Posterior vena cava (tissue), 2 donors: ENCODE data around the gene GPR137. TPM values are rescaled to one million over a fixed set of nuclear protein-coding genes. Genes with fewer than 3 reads are reported as not detected.
A peak's percentile ranks its signal among the peaks of the same experiment; 100 is the strongest.

Experiments
- DNase-seq: peaks from one replicate; pipeline ENCODE4 v3.0.0-alpha.2; 2020; ENCODE audit warnings: low spot score
- intact Hi-C, 2 donors: fragments of 100-400 bp; cut with DNase I; formaldehyde crosslinking; loops; one replicate each; pipeline versions ENCODE4 v1.14.1 to v1.14.2; 2022 to 2023
- total RNA-seq, 2 donors: library from RNA; stranded (reverse); fragmentation: NEBNext Ultra II Directional; extraction: Animal tissue kit (Norgen Biotek cat#: 25700); gene quantifications; one replicate each; pipeline ENCODE4 v1.2.1, GENCODE V29; 2021
- donor health status: DM: yes; HTN: yes; CAD: no.
- donor health status: DM: yes; HTN: yes; CAD: no.

Gene GPR137
- total RNA-seq, 2 donors from 2014 or later, result 23.2 to 27.5 TPM

- DNase-seq, result no peak
- intact Hi-C loops, result no loop called here
These were observed 26.6 kb upstream of the GPR137 start for GRCh38 chr11:64258946-64259532.

DNA sequence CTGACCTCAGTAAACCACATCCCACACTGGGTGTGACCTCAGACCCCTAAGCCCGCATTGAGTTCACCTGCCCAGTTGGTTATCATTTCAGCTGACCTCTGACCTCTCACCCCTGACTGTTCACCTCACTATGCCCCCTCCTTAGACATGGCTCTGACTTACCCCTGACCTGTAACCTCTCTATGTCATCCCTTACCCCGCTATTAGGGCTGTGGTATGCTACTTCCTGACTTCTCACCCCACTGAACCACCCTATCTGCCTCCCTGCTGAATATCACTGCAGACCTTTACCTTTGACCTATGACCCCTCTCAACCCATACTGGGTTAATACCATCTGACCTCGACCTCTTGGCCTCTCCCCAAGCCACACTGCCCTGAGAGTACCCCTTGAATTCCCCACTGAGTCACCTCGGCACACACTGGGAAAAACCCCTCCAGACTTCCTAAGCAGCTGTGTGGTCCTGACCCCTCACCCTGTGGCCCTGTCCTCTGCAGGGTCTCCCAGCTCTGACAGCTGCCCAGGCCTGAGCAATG lies 26.0 kb upstream of the GPR137 start:
- intact Hi-C loops, result no loop called here
- no peak for DNase-seq

- no peak for DNase-seq
- intact Hi-C loops, result no loop called here
These were observed 25.4 kb upstream of the GPR137 start for GRCh38 chr11:64260147-64260708.

DNA sequence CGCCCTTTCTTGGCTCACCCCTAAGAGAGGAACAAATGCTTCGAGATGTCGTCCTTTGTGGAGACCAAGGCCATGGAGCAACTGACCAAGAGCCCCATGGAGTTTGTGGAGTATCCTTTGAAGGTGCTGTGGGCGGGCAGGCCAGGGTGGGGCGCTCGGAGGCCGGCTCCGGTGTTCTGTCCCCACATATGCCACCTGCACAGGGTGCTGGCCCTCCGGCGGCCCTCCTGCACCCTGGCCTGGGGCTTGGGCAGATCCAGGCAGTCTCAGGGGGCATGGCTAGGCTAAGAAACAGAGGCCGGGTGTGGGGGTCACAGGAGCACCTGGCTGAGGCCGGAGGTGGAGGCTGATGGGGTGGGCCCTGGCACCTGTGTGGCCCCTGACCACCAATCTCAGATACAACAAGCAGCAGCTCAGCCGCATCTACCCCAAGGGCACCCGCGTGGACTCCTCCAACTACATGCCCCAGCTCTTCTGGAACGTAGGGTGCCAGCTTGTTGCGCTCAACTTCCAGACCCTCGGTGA lies 24.0 kb upstream of the GPR137 start:
- DNase-seq, result no peak
- intact Hi-C loops, result no loop called here

GRCh38 chr11:64262271-64263002 lies 23.2 kb upstream of the GPR137 start:
- intact Hi-C loops, result no loop called here
- no peak for DNase-seq

- intact Hi-C loops, result no loop called here
These were observed 22.4 kb upstream of the GPR137 start for GRCh38 chr11:64263021-64263946.

GRCh38 chr11:64263947-64264317 lies 21.7 kb upstream of the GPR137 start:
- intact Hi-C loops, result no loop called here
- no peak for DNase-seq

More at GRCh38 chr11:64263021-64263946, 22.4 kb upstream of the GPR137 start:
- no peak for DNase-seq

GRCh38 chr11:64264371-64264852 lies 21.2 kb upstream of the GPR137 start:
- DNase-seq, result no peak
- intact Hi-C loops, result no loop called here

DNA sequence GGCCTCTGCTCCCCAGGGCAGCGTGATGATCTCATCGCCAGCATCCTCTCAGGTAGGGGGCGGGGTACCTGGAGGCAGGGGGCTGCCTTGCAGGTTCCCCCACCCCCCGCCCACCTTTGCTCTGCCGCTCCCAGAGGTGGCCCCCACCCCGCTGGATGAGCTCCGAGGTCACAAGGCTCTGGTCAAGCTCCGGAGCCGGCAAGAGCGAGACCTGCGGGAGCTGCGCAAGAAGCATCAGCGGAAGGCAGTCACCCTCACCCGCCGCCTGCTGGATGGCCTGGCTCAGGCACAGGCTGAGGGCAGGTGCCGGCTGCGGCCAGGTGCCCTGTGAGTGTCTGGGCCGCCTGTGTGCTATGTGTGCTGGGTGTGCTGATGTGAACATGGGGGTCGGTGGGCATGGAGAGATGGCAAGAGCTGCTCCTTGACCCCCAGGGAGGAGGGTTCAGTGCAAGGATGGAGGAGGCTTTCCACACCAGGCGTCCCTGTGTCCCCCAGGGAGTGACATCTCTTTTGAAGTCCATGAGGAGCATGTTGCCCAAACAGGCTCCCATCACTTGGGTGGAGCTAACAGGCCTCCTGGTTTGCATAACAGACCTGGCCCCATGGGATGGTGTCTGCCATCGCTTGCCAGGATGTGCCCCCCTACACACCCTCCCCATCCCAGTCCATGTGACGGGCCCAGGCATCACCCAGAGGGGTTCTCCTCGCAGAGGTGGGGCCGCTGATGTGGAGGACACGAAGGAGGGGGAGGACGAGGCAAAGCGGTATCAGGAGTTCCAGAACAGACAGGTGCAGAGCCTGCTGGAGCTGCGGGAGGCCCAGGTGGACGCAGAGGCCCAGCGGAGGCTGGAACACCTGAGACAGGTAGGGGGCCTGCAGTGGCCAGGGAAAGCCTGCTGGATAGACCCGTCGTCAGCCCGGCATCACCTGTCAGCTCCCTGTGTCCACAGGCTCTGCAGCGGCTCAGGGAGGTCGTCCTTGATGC lies 20.2 kb upstream of the GPR137 start:
- intact Hi-C loops, result no loop called here

GRCh38 chr11:64266339-64266738 lies 19.3 kb upstream of the GPR137 start:
- DNase-seq, result no peak
- intact Hi-C loops, result no loop called here

More for the DNA sequence above, 20.2 kb upstream of the GPR137 start:
- DNase-seq, result no peak

DNA sequence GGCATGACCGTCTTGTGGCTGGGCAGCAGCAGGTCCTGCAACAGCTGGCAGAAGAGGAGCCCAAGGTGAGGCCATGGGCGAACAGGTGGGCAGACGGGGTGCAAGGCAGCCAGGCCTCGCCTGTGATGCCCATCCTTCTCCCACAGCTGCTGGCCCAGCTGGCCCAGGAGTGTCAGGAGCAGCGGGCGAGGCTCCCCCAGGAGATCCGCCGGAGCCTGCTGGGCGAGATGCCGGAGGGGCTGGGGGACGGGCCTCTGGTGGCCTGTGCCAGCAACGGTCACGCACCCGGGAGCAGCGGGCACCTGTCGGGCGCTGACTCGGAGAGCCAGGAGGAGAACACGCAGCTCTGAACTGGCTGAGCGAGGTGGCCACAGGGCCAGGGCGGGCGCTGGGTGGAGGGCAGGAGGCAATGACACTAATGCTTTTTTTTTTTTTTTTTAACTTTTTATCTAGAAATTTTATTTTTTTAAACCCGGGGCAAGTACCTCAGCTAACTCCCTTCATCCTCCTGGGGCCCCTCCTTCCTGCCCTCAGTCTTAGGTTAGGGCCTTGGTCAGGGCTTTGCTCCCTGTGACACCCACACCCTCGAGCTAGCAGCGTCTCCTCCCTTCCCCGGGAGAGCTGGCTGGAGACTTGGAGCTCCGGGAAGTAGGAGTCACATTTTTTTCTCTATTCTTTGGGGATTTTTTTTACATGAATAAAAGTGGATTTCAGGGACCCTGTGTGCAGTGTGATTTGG lies 18.3 kb upstream of the GPR137 start:
- no peak for DNase-seq
- intact Hi-C loops, result no loop called here

DNA sequence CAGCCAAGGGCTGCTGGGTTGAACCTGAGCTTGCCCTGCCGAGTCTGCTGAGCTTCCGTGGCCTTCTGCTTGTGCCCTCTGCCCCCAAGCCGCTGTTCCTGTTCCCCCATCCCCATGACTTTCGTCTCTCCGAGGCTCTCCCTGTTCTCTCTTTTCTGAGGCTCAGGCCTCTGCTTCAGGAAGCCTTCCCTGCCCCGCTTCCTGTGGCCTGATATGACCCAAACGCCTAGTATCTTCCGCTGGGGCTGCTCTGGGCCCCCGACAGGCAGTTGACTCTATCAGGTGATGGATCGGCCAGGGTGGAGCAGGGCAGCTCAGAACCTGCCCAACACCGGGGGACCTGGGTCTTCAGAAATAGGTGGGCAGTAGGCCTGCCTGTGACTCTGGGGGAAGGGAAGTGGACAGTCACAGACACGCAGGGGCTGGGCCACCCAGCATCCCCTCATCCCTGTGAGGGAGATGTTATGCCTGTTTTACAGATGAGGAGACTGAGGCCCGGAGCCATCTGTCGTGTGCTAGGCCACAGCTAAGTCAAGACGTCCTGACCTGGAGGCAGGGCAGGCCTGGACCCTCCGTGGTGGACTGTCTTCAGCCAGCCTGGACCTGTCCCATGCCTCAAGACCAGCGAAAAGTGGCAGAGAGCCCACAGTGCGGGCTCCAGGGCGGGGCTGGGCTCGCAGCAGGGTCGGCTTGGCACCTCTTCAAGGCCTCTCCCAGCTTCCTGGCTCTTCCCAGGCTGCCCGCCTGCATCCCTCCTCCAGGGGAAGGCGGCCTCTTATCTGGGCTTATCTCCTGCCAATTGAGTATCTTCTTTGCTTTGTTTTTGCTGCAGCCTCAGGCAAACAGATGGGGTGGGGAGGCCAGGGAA lies 17.4 kb upstream of the GPR137 start:
- intact Hi-C loops, result no loop called here

DNA sequence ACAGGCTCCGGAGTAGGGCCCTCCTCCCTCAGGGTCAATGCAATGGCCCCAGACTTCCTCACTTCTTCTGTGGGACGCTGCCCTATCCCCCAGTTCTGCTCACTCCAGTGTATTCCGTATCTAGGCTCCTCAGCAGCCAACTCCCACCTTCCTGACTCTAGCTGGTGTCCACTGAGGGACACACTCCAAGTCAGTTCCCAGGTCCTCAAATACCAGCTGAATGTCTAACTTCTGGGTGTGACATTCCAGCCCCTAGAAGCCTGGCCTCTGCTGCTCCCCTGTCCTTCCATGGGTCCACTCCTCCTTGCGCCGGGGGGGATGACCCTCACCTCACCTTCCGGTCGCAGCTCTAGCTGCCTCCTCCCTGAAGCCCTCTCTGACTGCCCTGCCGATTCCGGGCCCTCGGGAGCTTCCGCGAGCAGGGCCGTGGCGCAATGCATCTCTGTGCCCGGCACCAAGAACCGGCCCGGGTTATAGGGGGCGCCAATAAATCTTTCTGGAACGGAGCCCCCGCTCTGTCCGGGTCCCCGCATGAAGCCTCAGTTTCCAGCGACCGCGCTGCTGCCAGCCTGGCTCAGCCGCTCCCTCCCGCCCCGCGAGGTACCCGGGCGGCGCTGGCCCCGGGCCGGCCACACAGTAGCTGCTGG lies 16.6 kb upstream of the GPR137 start:
- intact Hi-C loops, result no loop called here
- DNase-seq, result peak; percentile 90

More for the DNA sequence above, 17.4 kb upstream of the GPR137 start:
- peak; percentile 91 for DNase-seq

DNA sequence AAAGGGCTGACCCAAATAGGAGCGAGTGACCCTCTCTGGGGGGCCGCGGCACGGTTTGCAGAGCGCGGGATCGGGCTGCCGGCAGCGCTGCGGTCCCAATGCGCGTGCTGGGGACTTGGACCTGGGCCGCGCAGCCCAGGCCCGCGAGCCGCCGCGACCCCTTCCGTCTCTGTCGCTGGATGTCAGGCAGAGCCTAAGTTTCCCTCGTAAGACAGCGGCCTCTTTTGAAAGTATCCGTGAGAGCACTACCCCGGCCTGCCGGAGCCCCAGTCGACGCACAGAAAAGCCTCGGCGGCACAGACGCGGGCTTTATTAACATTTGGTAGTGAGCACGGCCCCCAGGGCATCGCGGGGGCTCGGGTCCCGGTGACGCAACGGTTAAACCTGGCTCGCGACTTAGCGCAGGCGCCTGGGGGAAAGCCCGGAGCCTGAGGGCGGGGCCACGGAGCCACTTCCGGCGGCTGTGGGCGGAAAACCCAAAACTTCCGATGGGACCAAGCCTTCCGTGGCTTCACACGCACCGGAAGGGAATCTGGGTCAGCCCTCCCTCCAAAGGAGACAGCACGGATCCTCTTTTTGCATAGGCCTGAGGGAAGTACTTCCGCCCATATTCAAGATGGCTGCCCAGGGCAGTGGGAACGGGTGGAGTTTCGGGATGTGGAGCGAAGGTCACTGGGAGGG lies 16.0 kb upstream of the GPR137 start:
- intact Hi-C loops, result no loop called here
- DNase-seq, result peak; percentile 99

GRCh38 chr11:64275031-64275800 lies 10.4 kb upstream of the GPR137 start:
- DNase-seq, result no peak
- intact Hi-C loops, result no loop called here
